ENCODE measurements around the gene DCC.

The DCC gene

DNA sequence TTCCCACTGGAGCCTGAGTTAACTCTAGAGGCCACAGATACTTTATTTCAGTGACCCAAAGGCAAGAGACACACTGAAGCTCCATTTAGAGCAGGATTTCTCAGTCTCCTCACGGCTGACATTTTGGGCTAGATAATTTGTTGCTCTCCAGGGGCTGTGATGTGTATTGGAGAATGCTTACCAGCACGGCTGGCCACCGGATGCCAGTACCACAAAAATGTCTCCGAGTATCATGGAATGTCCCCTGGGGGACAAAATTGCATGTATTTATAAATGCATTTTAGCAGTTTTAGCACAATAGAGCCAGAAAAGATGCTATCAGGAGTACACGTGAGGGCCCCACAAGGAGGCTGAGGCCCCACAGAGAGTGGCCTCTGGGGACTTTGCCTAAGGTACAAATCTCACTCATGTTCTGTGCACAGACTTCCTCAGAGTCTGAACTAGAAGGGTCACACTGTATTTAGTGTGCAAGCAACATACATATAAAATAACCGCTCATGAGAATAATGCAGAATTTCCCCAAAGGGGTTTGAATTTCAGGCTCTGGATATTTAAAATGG lies 20.5 kb upstream of the DCC start:
- no peak overlapping the region for H3K4me3 ChIP-seq (ENCODE audit: severe bottlenecking)
- no peaks in the 10 kb centered on the region for H3K9me3 ChIP-seq (ENCODE audit: severe bottlenecking)
- H3K4me1 ChIP-seq (ENCODE audit: insufficient read depth, poor library complexity, severe bottlenecking) = no peaks in the 10 kb centered on the region
- no peak overlapping the region for H3K27ac ChIP-seq (ENCODE audit: poor library complexity, severe bottlenecking)
- ATAC-seq (ENCODE audit: low read depth) (no peak), DNase-seq (ENCODE audit: low spot score) (no peak)
- H3K36me3 ChIP-seq (ENCODE audit: low read depth) = no peaks in the 10 kb centered on the region
- TF ChIP-seq, protein P1, sequence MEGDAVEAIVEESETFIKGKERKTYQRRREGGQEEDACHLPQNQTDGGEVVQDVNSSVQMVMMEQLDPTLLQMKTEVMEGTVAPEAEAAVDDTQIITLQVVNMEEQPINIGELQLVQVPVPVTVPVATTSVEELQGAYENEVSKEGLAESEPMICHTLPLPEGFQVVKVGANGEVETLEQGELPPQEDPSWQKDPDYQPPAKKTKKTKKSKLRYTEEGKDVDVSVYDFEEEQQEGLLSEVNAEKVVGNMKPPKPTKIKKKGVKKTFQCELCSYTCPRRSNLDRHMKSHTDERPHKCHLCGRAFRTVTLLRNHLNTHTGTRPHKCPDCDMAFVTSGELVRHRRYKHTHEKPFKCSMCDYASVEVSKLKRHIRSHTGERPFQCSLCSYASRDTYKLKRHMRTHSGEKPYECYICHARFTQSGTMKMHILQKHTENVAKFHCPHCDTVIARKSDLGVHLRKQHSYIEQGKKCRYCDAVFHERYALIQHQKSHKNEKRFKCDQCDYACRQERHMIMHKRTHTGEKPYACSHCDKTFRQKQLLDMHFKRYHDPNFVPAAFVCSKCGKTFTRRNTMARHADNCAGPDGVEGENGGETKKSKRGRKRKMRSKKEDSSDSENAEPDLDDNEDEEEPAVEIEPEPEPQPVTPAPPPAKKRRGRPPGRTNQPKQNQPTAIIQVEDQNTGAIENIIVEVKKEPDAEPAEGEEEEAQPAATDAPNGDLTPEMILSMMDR (IDR thresholded peaks at IDR 0.05; ENCODE audit: poor library complexity, severe bottlenecking) = no peak
- peaks cover 3% of the 10 kb centered on the region for H3K27me3 ChIP-seq (ENCODE audit: insufficient read depth, poor library complexity, severe bottlenecking)

DNA sequence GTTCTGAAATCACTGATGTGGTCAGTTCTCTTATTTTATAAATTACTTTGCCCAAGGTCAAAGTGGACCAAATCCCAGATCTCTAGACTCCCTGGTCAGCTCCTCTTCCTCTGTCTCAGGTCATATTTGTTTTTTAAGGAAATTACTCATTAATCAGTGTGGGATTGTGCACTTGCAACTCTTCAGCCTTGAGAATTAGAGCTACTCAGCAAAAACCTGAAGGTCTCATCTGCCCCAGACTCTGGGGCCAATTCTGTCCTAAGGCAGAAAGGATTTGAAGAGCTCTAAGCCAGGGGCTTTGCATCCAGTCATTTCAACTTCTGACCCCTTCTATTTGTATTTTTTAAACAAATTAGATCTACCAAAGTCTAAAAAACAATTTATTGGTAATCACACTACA lies 17.7 kb upstream of the DCC start:
- no peak for ATAC-seq (ENCODE audit: low read depth)
- H3K4me1 ChIP-seq (ENCODE audit: insufficient read depth, poor library complexity, severe bottlenecking) = no peaks in the 10 kb centered on the region
- no peak overlapping the region for H3K27ac ChIP-seq (ENCODE audit: poor library complexity, severe bottlenecking)
- no peak for DNase-seq (ENCODE audit: low spot score)
- peaks cover 3% of the 10 kb centered on the region for H3K27me3 ChIP-seq (ENCODE audit: insufficient read depth, poor library complexity, severe bottlenecking)
- H3K36me3 ChIP-seq (ENCODE audit: low read depth) = no peaks in the 10 kb centered on the region
- H3K4me3 ChIP-seq (ENCODE audit: severe bottlenecking) = no peak overlapping the region
- H3K9me3 ChIP-seq (ENCODE audit: severe bottlenecking) = no peaks in the 10 kb centered on the region
- TF ChIP-seq, protein P1 (IDR thresholded peaks at IDR 0.05; ENCODE audit: poor library complexity, severe bottlenecking) = no peak

DNA sequence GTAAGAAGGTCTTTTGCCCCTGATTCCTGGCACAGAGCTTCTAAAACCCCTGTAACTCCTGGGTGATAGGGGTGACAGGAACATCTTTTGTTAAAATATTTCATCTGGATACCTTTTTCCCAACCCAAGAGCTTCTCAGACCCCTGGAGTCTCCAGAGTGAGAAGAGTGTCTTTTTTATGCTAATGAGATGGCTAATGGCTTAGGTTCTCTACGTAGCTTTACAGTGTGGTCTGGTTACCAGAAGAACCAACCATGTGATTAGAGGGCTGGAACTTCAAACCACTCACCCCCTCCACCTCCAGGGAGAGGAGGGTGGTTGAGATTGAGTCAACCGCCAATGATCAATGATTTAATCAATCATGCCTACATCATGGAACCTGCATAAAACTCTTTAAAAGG lies 16.2 kb upstream of the DCC start:
- Histone ChIP-seq H3K4me3 (ENCODE audit: severe bottlenecking) (no peak overlapping the region), H3K27me3 (ENCODE audit: insufficient read depth, poor library complexity, severe bottlenecking) (peaks cover 3% of the 10 kb centered on the region), H3K9me3 (ENCODE audit: severe bottlenecking) (no peaks in the 10 kb centered on the region), H3K4me1 (ENCODE audit: insufficient read depth, poor library complexity, severe bottlenecking) (no peaks in the 10 kb centered on the region), H3K27ac (ENCODE audit: poor library complexity, severe bottlenecking) (no peak overlapping the region), H3K36me3 (ENCODE audit: low read depth) (no peaks in the 10 kb centered on the region)
- DNase-seq (ENCODE audit: low spot score) (no peak), ATAC-seq (ENCODE audit: low read depth) (no peak)
- TF ChIP-seq, protein P1 (IDR thresholded peaks at IDR 0.05; ENCODE audit: poor library complexity, severe bottlenecking) = no peak

DNA sequence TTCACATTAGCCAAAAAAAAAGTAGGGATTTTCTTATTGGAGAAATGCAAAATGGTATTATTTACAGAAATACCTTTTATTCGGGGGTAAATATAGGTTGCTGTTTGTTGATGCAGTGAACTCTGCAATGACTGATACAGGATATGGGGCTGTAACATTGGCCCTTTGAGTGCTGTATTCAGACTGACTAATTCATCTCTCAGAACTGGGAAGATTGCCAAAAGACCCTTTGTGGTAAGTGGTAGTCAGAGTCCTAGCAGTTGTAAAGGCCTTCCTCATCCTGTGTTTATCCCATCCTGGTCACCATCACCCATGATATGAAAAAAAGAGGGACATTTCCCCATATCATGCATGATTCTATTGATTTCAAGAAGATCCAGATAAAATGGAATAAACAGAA lies 14.0 kb upstream of the DCC start:
- DNase-seq (ENCODE audit: low spot score) (no peak), ATAC-seq (ENCODE audit: low read depth) (no peak)
- H3K27me3 ChIP-seq (ENCODE audit: insufficient read depth, poor library complexity, severe bottlenecking) = peaks cover 3% of the 10 kb centered on the region
- TF ChIP-seq, protein P1 (IDR thresholded peaks at IDR 0.05; ENCODE audit: poor library complexity, severe bottlenecking) = no peak
- no peaks in the 10 kb centered on the region for H3K36me3 ChIP-seq (ENCODE audit: low read depth)
- H3K4me3 ChIP-seq (ENCODE audit: severe bottlenecking) = no peak overlapping the region
- no peaks in the 10 kb centered on the region for H3K9me3 ChIP-seq (ENCODE audit: severe bottlenecking)
- no peak overlapping the region for H3K27ac ChIP-seq (ENCODE audit: poor library complexity, severe bottlenecking)
- H3K4me1 ChIP-seq (ENCODE audit: insufficient read depth, poor library complexity, severe bottlenecking) = no peaks in the 10 kb centered on the region

DNA sequence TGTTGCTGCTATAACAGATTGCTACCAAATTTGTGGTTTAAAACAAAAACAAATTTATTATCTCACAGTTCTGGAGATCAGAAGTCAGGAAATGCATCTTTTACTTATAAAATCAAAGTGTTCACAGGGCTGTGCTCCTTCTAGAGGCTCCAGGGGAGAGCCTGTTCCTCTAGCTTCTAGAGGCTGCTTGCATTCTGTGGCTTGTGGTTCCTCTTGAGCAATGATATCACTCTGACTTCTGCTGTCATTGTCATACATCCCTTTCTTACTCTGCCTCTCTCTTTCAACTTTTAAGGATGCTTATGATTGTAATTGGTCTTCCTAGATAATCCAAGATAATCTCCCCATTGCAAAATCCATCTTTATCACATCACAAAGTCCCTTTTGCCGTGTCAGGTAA lies 6.1 kb upstream of the DCC start:
- H3K4me1 ChIP-seq (ENCODE audit: insufficient read depth, poor library complexity, severe bottlenecking) = no peaks in the 10 kb centered on the region
- DNase-seq (ENCODE audit: low spot score) (no peak), ATAC-seq (ENCODE audit: low read depth) (no peak)
- H3K27me3 ChIP-seq (ENCODE audit: insufficient read depth, poor library complexity, severe bottlenecking) = peaks cover 2% of the 10 kb centered on the region
- H3K27ac ChIP-seq (ENCODE audit: poor library complexity, severe bottlenecking) = no peak overlapping the region
- TF ChIP-seq, protein P1 (IDR thresholded peaks at IDR 0.05; ENCODE audit: poor library complexity, severe bottlenecking) = no peak
- no peak overlapping the region for H3K4me3 ChIP-seq (ENCODE audit: severe bottlenecking)
- H3K9me3 ChIP-seq (ENCODE audit: severe bottlenecking) = no peaks in the 10 kb centered on the region
- no peaks in the 10 kb centered on the region for H3K36me3 ChIP-seq (ENCODE audit: low read depth)
